PC-3 (cell line): ENCODE measurements around the gene TRIM14. TPM values are rescaled to one million over a fixed set of nuclear protein-coding genes. Genes with fewer than 3 reads are reported as not detected.

Source experiments
- ATAC-seq: fragments of 200-7000 bp; cut with Tn5 transposase; 2 replicates; pipeline ENCODE4 v1.9.1; 2020; ENCODE audit warnings: mild to moderate bottlenecking, moderate library complexity
- BruUV-seq: library from RNA; stranded (reverse); fragments of 400-500 nt; replicated peaks from 2 replicates; lab custom pipeline; 2021; lab: Mats Ljungman, UMichigan
- CTCF ChIA-PET: fragments of 300-600 bp; sonication (Branson Sonifier 250); formaldehyde crosslinking; loops from one replicate; lab custom pipeline; 2022; ENCODE audit warnings: antibody characterized with exemption; lab: Charles Lee
- POLR2A ChIA-PET: fragments of 300-600 bp; sonication (Branson Sonifier 250); formaldehyde crosslinking; loops from one replicate; lab custom pipeline; 2022; ENCODE audit warnings: antibody characterized with exemption; ENCODE audit not compliant: unreplicated experiment; lab: Charles Lee
- DNase-seq: peaks from one replicate; pipeline ENCODE4 v3.0.0-alpha.2; 2015
- H2AFZ ChIP-seq: fragments of 300-600 bp; sonication (generic); 2 replicates; pipeline ENCODE4 v1.6.0; 2016; ENCODE audit warnings: antibody characterized with exemption, low read length
- H3F3A ChIP-seq: fragments of 300-600 bp; sonication (generic); one replicate; pipeline ENCODE4 v1.6.0; 2017; ENCODE audit warnings: antibody characterized with exemption, low read length, control low read depth, mild to moderate bottlenecking; ENCODE audit not compliant: unreplicated experiment
- H3K27ac ChIP-seq: fragments of 300-600 bp; sonication (generic); 2 replicates; pipeline ENCODE4 v1.5.1; 2016; ENCODE audit warnings: mild to moderate bottlenecking, low read length
- H3K27me3 ChIP-seq: fragments of 300-600 bp; sonication (generic); 2 replicates; pipeline ENCODE4 v1.6.1; 2016; ENCODE audit warnings: low read length, mixed read lengths
- H3K36me3 ChIP-seq: fragments of 300-600 bp; sonication (generic); 2 replicates; pipeline ENCODE4 v1.6.1; 2016; ENCODE audit warnings: low read depth, mixed run types, low read length, mixed read lengths
- H3K4me1 ChIP-seq: fragments of 300-600 bp; sonication (generic); 2 replicates; pipeline ENCODE4 v1.5.1; 2016; ENCODE audit warnings: low read length; ENCODE audit not compliant: insufficient read depth
- H3K4me2 ChIP-seq: fragments of 300-600 bp; sonication (generic); 2 replicates; pipeline ENCODE4 v1.6.0; 2016; ENCODE audit warnings: low read length
- H3K4me3 ChIP-seq: fragments of 300-600 bp; sonication (generic); 2 replicates; pipeline ENCODE4 v1.5.1; 2016; ENCODE audit warnings: mild to moderate bottlenecking, low read length, mixed read lengths
- H3K79me2 ChIP-seq: fragments of 300-600 bp; sonication (generic); 2 replicates; pipeline ENCODE4 v1.6.1; 2017; ENCODE audit warnings: low read length, mixed read lengths
- H3K9ac ChIP-seq: fragments of 300-600 bp; sonication (generic); 2 replicates; pipeline ENCODE4 v1.6.0; 2016; ENCODE audit warnings: mild to moderate bottlenecking, low read length
- H3K9me2 ChIP-seq: fragments of 300-600 bp; sonication (generic); replicated peaks from 2 replicates; pipeline ENCODE4 v1.6.1; 2016; ENCODE audit warnings: mixed run types, low read length, mixed read lengths
- H3K9me3 ChIP-seq: fragments of 300-600 bp; sonication (generic); 2 replicates; pipeline ENCODE4 v1.6.1; 2016; ENCODE audit warnings: low read length, mixed read lengths
- H4K20me1 ChIP-seq: fragments of 300-600 bp; sonication (generic); 2 replicates; pipeline ENCODE4 v1.6.1; 2016; ENCODE audit warnings: low read length, mixed read lengths
- CTCF ChIP-seq: fragments of 300-600 bp; sonication (generic); conservative IDR thresholded peaks from 2 replicates; pipeline ENCODE4 v1.5.1; 2017; ENCODE audit warnings: antibody characterized with exemption, low read depth, mild to moderate bottlenecking, low read length
- EZH2 ChIP-seq: fragments of 300-600 bp; sonication (generic); IDR thresholded peaks from one replicate; pipeline ENCODE4 v1.6.1; 2017; ENCODE audit warnings: antibody characterized with exemption, mild to moderate bottlenecking, low read length; ENCODE audit not compliant: unreplicated experiment
- EZH2phosphoT487 ChIP-seq: fragments of 300-600 bp; sonication (generic); IDR thresholded peaks from 2 replicates; pipeline ENCODE4 v1.6.1; 2018; ENCODE audit warnings: mild to moderate bottlenecking, antibody characterized with exemption, low read length, borderline replicate concordance
- intact Hi-C: fragments of 100-400 bp; cut with micrococcal nuclease; formaldehyde crosslinking; loops from 2 replicates; pipeline ENCODE4 v1.9.0; 2023
- total RNA-seq: library from RNA; depleted of rRNA; stranded (reverse); fragments of >200 nt; gene quantifications from 2 replicates; pipeline ENCODE4 v1.2.3, GENCODE V29; 2014

The TRIM14 gene
- total RNA-seq, 1 experiment from 2014 or later = 11.2 TPM

GRCh38 chr9:98043915-98044314 is 75.1 kb downstream of the TRIM14 start:
- no peaks in the 10 kb centered on the region for H3K4me1 ChIP-seq
- H3K9me3 ChIP-seq = no peaks in the 10 kb centered on the region
- H3K79me2 ChIP-seq = no peaks in the 10 kb centered on the region
- TF ChIP-seq EZH2 (no peak), CTCF (no peak), EZH2phosphoT487 (no peak)
- ChIA-PET POLR2A (no interaction called here), CTCF (interaction anchor here (0.6 kb wide), 1 partner anchor 12 kb away, joined by 5 read pairs; no protein-coding TSS in a partner anchor)
- intact Hi-C loops = no loop called here
- no peak overlapping the region for H3K4me2 ChIP-seq
- H3K9ac ChIP-seq = no peak overlapping the region
- H3K27ac ChIP-seq = no peak overlapping the region
- ATAC-seq (no peak), DNase-seq (no peak)
- H3F3A ChIP-seq = no peaks in the 10 kb centered on the region
- H4K20me1 ChIP-seq = no peaks in the 10 kb centered on the region
- H2AFZ ChIP-seq = no peak overlapping the region
- no peaks in the 10 kb centered on the region for H3K27me3 ChIP-seq
- H3K9me2 ChIP-seq = no peaks in the 10 kb centered on the region
- no peak overlapping the region for H3K4me3 ChIP-seq
- no TSS peak for BruUV-seq
- no peaks in the 10 kb centered on the region for H3K36me3 ChIP-seq

GRCh38 chr9:98040212-98040611 is 78.8 kb downstream of the TRIM14 start:
- Histone ChIP-seq H3K9ac (no peak overlapping the region), H3K4me3 (no peak overlapping the region), H3K36me3 (no peaks in the 10 kb centered on the region), H3K27me3 (no peaks in the 10 kb centered on the region), H3K9me2 (no peaks in the 10 kb centered on the region), H3K27ac (no peak overlapping the region), H3K4me2 (no peak overlapping the region), H3K79me2 (no peaks in the 10 kb centered on the region), H4K20me1 (no peaks in the 10 kb centered on the region), H2AFZ (no peak overlapping the region), H3K9me3 (no peaks in the 10 kb centered on the region), H3K4me1 (peaks cover 4% of the 10 kb centered on the region), H3F3A (no peaks in the 10 kb centered on the region)
- intact Hi-C loops = no loop called here
- TF ChIP-seq EZH2phosphoT487 = no peak
- TF ChIP-seq EZH2 = no peak
- TF ChIP-seq CTCF = no peak
- DNase-seq = no peak
- no TSS peak for BruUV-seq
- no peak for ATAC-seq
- CTCF ChIA-PET = no interaction called here
- POLR2A ChIA-PET = no interaction called here

GRCh38 chr9:98039607-98040017 is 79.4 kb downstream of the TRIM14 start:
- Histone ChIP-seq H3K4me1 (peaks cover 8% of the 10 kb centered on the region), H3K36me3 (no peaks in the 10 kb centered on the region), H3K4me2 (no peak overlapping the region), H2AFZ (no peak overlapping the region), H3K9me2 (no peaks in the 10 kb centered on the region), H3F3A (no peaks in the 10 kb centered on the region), H3K27ac (no peak overlapping the region), H3K9me3 (no peaks in the 10 kb centered on the region), H3K27me3 (no peaks in the 10 kb centered on the region), H3K4me3 (no peak overlapping the region), H4K20me1 (no peaks in the 10 kb centered on the region), H3K9ac (no peak overlapping the region), H3K79me2 (no peaks in the 10 kb centered on the region)
- TF ChIP-seq EZH2 (no peak), EZH2phosphoT487 (no peak), CTCF (no peak)
- intact Hi-C loops = no loop called here
- no peak for DNase-seq
- ATAC-seq = no peak
- CTCF ChIA-PET = no interaction called here
- POLR2A ChIA-PET = no interaction called here
- no TSS peak for BruUV-seq
